HFF-Myc (cell line): Measurements from ENCODE around the gene AP1M1.

Experiments
- DNase-seq: peaks from one replicate; pipeline ENCODE4 v3.0.0-alpha.2; 2011; ENCODE audit warnings: low read depth; ENCODE audit errors: extremely low read depth
- H3K4me3 ChIP-seq: replicated peaks from 2 replicates; pipeline ENCODE4 v1.5.1; 2011; ENCODE audit warnings: low read depth, mild to moderate bottlenecking, control low read depth, low read length
- TF ChIP-seq, protein P1 (sequence below): IDR thresholded peaks from 2 replicates; pipeline ENCODE4 v1.5.1; 2012; ENCODE audit warnings: mild to moderate bottlenecking, low read depth, low read length, control low read depth; ENCODE audit errors: missing control alignments

The AP1M1 gene

DNA sequence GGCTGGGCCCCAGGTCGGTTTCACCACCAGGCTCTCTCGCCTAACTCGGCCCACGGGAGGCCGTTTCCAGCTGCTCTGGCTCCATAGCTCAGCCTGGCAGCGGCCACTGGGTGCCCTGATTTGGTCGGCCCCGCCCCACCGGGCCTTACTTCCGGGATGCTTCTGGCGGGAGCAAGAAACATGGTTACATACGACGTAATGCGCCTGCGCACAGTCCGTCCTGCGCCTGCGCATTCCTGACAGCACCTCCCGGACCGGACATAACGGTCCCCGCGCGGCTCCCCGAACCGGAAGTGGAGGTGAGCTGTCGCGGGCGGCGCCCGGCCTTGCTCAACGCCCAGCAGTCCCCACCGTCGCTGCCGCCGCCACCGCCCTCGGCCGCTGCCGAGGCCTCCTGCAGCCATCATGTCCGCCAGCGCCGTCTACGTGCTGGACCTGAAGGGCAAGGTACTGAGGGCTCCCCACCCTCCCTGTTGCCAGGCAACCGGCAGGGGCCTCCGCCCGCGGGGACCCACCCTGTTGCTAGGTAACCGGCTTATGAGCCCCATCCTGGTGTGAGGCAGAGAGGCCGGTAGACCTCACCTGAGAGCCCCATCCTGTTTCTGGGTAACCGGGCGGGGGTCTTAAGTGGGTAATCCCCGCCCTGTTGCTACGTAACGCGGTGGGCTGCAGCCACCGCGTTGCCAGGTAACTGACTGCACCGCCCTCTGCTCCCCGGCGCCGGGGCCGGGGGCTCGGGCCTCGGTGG is at the start of gene AP1M1:
AP1M1 (plus strand) TSS at position 290 of the 748 bp plus-strand sequence; CDS start at position 406, 116 bp downstream.
- TF ChIP-seq, protein P1, sequence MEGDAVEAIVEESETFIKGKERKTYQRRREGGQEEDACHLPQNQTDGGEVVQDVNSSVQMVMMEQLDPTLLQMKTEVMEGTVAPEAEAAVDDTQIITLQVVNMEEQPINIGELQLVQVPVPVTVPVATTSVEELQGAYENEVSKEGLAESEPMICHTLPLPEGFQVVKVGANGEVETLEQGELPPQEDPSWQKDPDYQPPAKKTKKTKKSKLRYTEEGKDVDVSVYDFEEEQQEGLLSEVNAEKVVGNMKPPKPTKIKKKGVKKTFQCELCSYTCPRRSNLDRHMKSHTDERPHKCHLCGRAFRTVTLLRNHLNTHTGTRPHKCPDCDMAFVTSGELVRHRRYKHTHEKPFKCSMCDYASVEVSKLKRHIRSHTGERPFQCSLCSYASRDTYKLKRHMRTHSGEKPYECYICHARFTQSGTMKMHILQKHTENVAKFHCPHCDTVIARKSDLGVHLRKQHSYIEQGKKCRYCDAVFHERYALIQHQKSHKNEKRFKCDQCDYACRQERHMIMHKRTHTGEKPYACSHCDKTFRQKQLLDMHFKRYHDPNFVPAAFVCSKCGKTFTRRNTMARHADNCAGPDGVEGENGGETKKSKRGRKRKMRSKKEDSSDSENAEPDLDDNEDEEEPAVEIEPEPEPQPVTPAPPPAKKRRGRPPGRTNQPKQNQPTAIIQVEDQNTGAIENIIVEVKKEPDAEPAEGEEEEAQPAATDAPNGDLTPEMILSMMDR: no peak
- DNase-seq: peak; percentile 93
- peak within 1 kb of the TSS; percentile 98 for H3K4me3 ChIP-seq

DNA sequence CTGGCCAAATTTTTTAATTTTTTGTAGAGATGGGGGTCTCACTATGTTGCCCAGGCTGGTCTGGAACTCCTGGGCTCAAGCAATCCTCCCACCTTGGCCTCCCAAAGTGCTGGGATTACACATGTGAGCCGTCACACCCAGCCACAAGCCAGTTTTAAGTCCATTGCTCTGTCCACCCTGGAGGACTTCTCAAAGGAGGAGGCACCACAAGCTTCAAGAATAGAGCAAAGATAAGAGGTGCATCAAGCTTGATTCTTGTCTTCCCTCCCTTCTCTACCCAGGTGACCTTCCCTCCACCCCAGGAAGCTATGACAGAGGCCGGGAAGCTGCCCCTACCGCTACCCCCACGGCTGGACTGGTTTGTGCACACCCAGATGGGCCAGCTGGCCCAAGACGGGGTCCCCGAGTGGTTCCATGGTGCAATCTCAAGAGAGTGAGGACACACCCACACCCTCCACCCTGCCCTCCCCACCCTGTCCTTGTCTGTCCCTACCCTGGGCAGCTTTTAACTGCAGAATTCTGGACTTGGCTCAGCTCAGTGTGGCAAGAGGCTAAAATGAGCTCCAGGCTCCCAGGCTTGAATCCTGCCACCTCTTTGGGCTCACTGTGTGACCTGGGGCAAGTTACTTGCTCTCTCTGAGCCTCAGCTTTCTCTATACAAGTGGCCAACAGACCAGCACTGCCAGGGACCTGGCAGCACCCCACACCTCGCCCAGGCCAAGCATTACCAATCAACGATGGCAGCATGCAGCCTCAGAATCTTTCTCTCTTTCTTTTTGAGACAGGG is 49.1 kb upstream of the AP1M1 start:
- TF ChIP-seq, protein P1: no peak
- DNase-seq: no peak
- no peak overlapping the region for H3K4me3 ChIP-seq

DNA sequence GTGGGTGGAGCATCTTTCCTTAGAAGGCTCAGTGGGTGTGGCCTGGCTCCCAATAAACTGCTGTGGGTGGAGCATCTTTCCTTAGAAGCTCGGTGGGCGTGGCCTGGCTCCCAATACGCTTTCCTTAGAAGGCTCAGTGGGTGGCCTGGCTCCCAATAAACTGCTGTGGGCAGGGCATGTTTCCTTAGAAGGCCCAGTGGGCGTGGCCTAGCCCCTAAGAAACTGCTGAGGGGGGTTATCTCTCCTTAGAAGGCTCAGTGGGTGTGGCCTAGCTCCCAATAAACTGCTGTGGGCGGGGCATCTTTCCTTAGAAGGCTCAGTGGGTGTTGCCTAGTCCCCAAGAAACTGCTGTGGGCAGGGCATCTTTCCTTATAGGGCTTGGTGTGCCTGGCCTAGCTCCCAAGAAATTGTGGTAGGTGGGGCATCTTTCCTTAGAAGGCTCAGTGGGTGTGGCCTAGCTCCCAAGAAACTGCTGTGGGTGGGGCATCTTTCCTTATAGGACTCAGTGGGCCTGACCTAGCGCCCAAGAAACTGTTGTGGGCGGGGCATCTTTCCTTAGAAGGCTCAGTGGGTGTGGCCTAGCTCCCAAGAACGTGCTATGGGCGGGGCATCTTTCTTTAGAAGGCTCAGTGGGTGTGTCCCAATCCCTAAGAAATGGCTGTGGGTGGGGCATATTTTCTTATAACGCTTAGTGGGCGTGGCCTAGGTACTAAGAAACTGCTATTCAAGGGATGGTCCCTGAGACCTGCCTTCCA is 44.0 kb upstream of the AP1M1 start:
- DNase-seq: no peak
- TF ChIP-seq, protein P1: no peak
- no peak overlapping the region for H3K4me3 ChIP-seq

DNA sequence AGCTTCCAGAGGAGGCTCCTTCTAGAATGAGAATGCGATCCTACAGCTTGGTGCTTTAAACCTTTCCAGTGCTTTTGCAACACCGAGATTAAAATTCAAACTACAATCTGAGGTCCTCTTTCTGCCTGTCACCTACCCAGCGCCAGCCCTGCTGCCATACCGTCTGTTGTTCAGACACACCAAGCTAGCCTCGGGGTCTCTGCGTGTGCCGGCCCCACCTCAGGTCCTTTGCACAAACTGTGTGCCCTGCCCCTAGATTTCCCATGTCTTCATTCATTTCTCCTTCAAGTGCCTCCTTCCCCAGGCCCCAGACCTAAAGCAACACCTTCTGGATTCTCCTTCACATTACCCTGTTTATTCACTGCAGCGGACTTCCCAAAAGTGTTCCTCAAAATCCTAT is 43.2 kb upstream of the AP1M1 start:
- TF ChIP-seq, protein P1: no peak
- no peak for DNase-seq

DNA sequence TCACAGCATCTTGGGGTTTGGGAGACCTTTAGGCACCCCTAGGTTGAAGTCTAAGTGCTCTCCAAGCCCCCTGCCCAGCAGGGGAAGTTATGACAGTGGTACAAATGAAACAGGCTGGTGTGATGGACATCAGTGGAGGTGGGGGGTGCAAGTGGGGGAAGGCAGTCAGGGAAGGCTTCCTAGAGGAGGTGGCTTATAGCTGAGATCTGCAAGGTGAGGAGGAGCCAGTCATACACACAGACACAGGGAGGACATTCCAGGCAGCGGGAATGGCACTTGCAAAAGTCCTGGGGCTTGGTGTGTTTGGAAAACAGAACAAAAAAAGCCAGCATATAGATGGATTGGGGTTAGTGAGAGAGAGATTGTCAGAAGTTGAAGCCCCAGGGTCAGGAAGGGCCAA is 42.6 kb upstream of the AP1M1 start:
- H3K4me3 ChIP-seq: no peak overlapping the region
- TF ChIP-seq, protein P1: no peak
- DNase-seq: no peak

More for the DNA sequence above, 43.2 kb upstream of the AP1M1 start:
- no peak overlapping the region for H3K4me3 ChIP-seq

DNA sequence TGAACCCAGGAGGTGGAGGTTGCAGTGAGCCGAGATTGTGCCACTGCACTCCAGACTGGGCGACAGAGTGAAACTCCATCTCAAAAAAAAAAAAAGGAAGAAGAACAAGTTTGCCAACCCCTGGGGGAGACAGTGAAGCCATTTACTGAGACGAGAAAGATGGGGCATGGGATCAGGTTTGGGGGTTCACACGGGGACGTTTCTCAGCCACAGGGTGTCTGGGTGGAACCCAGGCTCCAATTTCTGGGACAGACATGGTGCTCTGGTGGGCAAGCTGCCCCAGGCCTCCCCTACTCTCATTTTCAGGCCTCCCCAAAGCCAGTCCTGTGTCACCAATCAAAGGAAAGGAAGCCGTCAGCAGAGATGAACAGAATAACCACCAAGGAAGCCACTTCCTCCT is 40.8 kb upstream of the AP1M1 start:
- no peak overlapping the region for H3K4me3 ChIP-seq
- TF ChIP-seq, protein P1: no peak
- no peak for DNase-seq
